GM21529 (cell line): ENCODE data around the gene NIPAL3.
A peak's percentile ranks its signal among the peaks of the same experiment; 100 is the strongest.

Source experiments
- ATAC-seq: cut with Tn5 transposase; IDR thresholded peaks from one replicate; pipeline ENCODE4 v1.9.1; 2021; ENCODE audit not compliant: unreplicated experiment

NIPAL3 gene

DNA sequence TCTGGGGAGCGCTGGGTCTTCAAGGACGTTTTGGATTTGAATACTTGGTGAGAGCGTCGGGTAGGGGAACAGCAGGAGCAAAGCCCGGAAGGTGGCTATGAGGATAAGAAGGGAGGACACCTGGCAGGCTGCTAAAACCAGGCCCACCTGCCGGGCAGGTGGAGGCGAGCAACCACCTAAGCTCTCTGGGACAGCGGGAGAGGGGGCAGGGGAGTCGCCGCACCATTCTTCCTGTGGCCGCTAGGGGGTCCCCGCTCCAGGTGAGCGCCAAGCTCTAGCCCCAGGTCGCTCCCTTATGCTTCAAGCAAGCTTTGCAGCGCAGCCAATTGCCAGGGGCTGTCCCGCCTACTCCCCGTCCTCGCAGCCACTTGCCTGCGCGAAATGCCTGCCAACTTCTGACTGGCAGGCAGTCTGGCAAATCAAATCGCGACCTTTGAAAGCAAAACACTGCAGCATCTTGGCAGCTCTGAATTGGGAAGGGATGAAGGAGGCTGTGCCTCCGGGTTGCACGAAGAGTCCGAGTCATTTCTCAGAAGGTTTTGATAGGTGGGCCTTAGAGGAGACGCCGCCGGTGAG lies at the start of gene NIPAL3:
Gene NIPAL3 (plus strand): TSS at position 469 of the 576 bp plus-strand sequence. CDS start 3,746 bp downstream, outside the sequence.
- ATAC-seq, result peak; percentile 93

GRCh38 chr1:24366707-24367106 lies 48.9 kb upstream of the NIPAL3 start:
- ATAC-seq, result no peak

GRCh38 chr1:24369199-24369598 lies 46.4 kb upstream of the NIPAL3 start:
- ATAC-seq, result no peak

- no peak for ATAC-seq
Measured at GRCh38 chr1:24369801-24370200, 45.8 kb upstream of the NIPAL3 start.

GRCh38 chr1:24373044-24373443 lies 42.6 kb upstream of the NIPAL3 start:
- no peak for ATAC-seq

DNA sequence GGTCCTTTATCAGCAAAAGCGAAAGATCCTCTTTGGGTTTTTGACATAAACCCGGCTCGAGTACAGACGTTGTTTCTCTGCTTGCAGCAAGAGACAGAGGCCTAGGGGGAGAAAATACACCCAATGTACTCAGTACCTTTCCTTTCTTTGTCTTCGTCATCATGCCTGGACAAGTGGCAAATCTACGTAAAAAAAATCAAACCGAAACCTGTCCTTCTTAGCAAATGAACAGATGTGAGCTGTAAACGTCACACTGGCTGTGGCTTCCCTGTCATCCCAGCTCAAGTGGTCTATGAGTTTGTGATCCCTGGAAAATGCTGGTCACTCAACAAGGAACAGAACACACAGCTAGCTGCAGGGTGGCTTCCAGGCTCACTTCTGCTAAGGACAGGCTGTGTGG lies 41.9 kb upstream of the NIPAL3 start:
- ATAC-seq, result no peak

- ATAC-seq, result no peak
Measured at GRCh38 chr1:24374891-24375786, 40.5 kb upstream of the NIPAL3 start.

GRCh38 chr1:24379733-24380315 lies 35.8 kb upstream of the NIPAL3 start:
- no peak for ATAC-seq

- ATAC-seq, result no peak
Measured at GRCh38 chr1:24380508-24380907, 35.1 kb upstream of the NIPAL3 start.

- no peak for ATAC-seq
Measured at GRCh38 chr1:24381256-24381655, 34.3 kb upstream of the NIPAL3 start.

DNA sequence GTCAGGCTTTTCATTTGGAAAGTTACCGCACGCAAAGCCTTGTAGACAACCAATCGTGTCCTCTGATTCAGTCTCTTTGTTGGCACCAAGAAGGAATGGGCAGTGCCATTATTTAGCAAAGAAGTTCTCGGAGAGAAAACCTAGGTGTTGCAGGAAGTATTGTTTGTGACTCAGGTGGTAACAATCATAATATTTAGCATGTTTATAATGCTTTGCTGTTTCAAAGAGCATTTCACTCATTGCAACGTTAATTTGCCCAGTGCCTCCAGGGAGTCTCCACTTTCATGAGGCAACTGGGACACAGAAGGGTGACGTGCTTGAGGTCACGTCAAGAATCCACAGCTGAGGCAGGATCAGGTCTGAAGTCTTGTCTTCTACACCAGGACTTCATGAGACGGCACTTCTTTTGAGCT lies 33.4 kb upstream of the NIPAL3 start:
- ATAC-seq, result no peak

DNA sequence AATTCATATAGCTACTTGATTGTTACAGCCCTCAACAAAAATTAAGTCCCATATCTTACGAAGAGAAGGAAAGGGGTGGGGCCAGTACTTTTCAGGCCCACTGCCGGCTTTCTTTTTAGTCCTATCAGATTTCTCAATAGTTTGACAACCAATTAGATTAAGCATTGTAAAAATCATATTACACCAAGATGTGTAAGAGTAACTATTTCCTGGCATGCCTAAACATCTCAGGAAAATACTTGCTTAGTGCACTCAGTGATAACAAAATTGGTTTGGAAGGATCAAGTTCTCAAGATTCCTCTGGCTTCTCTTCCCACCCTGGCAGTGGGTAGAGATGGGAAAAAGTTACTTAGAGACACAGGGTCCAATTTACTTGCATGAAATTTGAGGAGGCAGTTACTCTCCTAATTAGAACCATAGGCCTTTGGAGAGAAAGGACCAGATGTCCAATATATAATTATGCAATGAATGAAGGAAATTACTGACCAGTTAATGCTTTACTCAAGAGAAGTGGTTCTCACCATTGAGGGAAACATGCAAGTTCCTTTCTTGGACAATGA lies 32.1 kb upstream of the NIPAL3 start:
- ATAC-seq, result no peak

GRCh38 chr1:24384251-24385090 lies 31.1 kb upstream of the NIPAL3 start:
- peak; percentile 78 for ATAC-seq

DNA sequence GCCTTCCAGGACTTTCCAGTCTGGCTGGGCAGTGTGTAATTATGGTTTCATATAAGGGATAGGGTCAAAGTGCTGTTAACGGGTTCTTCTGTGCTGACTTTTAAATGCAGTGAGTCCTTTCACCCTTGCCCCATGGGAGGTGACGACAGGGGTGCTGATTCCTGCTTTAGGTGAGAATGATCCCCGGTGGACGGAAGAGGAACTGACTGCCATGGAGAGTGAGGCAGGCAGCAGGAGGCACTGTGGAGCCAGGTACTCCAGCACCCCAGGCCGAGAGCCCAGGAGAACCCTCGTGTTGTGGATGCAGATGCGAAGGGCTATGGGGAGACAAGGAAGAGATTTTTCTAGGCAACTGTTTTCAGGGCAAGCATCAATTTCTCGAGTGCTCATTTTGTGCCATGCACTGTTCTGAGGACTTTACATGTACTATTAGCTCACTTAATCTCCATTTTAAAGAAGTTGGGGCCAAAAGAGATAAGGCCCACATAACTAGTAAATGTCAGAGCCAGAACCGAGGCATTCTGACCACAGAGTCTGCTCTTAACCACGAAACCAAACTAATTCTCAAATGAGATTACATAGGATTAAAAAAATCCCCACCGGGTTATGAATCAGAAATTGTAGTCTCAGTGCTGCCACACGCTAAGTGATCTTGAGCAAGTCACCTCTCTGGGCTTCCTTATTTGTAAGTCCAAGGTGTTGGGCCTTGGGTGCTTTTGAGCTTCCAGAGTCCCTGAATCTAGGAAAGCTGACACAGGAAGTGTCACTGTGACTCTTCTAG lies 30.3 kb upstream of the NIPAL3 start:
- no peak for ATAC-seq

DNA sequence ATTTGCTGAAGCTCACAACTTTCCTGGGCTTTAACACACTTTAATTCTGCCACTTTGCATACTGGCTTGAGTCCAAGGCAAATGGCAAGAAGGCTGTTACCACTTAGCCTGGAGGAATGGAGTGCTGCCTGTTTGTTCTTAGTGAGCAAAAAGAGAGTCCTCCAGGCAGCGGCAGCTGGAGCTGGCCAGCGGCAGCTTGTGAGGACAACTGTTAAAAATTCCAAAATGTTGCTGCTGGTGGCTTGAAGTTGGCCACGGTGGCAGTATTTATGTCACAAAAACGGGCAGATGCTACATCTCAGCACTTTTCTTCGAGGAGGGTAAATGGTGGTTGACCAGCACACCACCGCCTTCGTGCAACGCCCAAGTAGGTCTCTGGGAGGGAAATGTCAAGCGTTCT lies 29.4 kb upstream of the NIPAL3 start:
- no peak for ATAC-seq

DNA sequence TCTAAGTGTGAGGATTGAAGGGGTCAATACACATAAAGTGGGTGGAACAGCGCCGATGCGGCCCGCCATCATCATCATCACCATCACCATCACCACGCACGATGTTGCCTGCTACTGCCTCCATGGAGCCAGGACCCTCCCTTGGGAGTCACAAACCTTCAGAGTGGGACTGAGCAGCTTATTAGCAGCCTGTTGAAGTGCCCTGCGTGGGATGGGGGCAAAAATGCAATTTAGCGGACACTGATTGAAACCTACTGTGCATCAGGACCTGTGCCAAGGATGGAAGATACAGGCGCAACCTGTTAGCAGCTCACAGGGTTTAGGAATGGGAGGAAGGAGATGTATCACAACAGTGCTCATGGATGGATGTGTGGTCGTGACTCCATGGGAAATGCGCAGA lies 28.7 kb upstream of the NIPAL3 start:
- ATAC-seq, result no peak

DNA sequence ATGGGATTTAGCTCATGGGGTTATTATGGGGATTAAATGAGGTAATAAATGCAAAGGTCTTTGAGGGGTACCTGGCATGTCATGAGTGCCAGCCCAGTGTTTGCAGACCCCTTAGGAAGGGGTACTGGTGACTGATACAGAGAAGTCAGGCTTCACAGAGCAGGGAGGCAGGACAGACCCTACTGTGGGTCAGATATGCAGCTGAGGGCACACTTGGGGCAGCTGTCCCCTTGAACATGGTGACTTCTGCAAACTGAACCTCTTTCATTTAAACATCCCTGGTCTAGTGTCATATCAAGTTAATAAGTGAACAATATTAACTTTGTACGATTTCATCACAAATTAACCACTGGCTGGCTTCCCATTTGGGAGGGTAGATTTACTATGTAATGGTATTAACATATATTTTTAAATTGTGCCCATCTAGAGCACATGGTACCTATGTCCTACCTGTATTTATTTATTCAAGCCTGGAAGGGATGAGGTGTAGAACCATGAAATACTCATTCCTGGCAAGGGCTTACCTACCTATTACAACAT lies 27.9 kb upstream of the NIPAL3 start:
- no peak for ATAC-seq

- ATAC-seq, result no peak
Measured at GRCh38 chr1:24388331-24388885, 27.2 kb upstream of the NIPAL3 start.

DNA sequence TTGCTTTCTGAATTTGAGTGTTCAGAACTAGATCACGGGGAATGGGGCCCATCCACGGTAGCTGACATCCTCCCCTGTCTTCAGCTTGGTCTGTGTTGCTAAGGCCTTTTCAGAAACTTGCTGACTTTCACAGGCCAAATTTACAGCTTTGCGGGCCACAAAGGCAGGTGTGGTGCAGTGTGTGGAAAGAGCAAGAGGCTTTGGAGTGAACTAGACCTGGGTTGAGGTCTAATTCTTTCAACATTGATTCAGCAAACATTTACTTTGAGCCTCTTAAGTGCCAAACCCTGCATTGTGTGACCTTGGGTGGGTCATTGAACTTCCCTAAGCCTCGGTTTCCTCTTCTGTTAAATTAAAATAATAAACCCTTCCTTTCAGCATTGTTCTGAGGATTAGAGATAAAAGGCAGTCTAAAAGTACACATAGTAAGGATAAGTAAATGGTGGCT lies 26.3 kb upstream of the NIPAL3 start:
- ATAC-seq, result no peak
